GM12878 (cell line): ENCODE measurements around the gene PAX3. TPM values are rescaled to one million over a fixed set of nuclear protein-coding genes. Genes with fewer than 3 reads are reported as not detected.

Experiments
- ATAC-seq: fragments of 200-7000 bp; cut with Tn5 transposase; 3 replicates; pipeline ENCODE4 v1.9.1; 2020; ENCODE audit warnings: mild to moderate bottlenecking, moderate library complexity
- BruUV-seq: library from RNA; stranded (reverse); fragments of 400-500 nt; replicated peaks from 2 replicates; lab custom pipeline; 2021; lab: Mats Ljungman, UMichigan
- CTCF ChIA-PET: fragments of 300-600 bp; sonication (Branson Sonifier 250); formaldehyde crosslinking; extraction: SDS; loops from one replicate; lab custom pipeline; 2021; ENCODE audit warnings: inconsistent platforms; lab: Yijun Ruan, JAX
- POLR2A ChIA-PET: fragments of 350-600 bp; formaldehyde crosslinking; extraction: SDS; loops from one replicate; lab custom pipeline; 2021; ENCODE audit warnings: inconsistent platforms; lab: Charles Lee
- RAD21 ChIA-PET: fragments of 300-600 bp; sonication (Branson Sonifier 250); formaldehyde crosslinking; loops from one replicate; lab custom pipeline; 2023; ENCODE audit warnings: antibody characterized with exemption; ENCODE audit not compliant: unreplicated experiment; lab: Charles Lee
- SMC1A ChIA-PET: fragments of 300-600 bp; sonication (Branson Sonifier 250); formaldehyde crosslinking; loops from one replicate; lab custom pipeline; 2023; ENCODE audit not compliant: unreplicated experiment, uncharacterized antibody; lab: Charles Lee
- DNase-seq: peaks from one replicate; pipeline ENCODE4 v3.0.0-alpha.2; 2011; ENCODE audit warnings: low read depth, low spot score
- FAIRE-seq: peaks from 3 replicates; lab custom pipeline; 2011; peaks lifted over from hg19 to GRCh38; lab: Jason Lieb, UNC
- H2AFZ ChIP-seq: 2 replicates; pipeline ENCODE4 v1.6.0; 2011; ENCODE audit warnings: low read depth, low read length, control low read depth; ENCODE audit not compliant: control insufficient read depth
- H3K27ac ChIP-seq: 2 replicates; pipeline ENCODE4 v1.5.1; 2011; ENCODE audit warnings: control low read depth; ENCODE audit not compliant: control insufficient read depth, insufficient read depth
- H3K27me3 ChIP-seq, 2 experiments: replicated peaks in 1 of 2; 2 replicates each; pipeline versions ENCODE4 v1.6.0 to v1.6.1; 2011; ENCODE audit warnings: low read length in 1 of 2; ENCODE audit not compliant: control insufficient read depth in 2 of 2, insufficient read depth in 2 of 2
- H3K36me3 ChIP-seq, 2 experiments: 2 replicates each; pipeline ENCODE4 v1.5.1; 2011; ENCODE audit warnings: low read length in 1 of 2; ENCODE audit not compliant: control insufficient read depth in 2 of 2, insufficient read depth in 2 of 2
- H3K4me1 ChIP-seq: 2 replicates; pipeline ENCODE4 v1.6.1; 2011; ENCODE audit warnings: mild to moderate bottlenecking, low read length, moderate library complexity, mixed read lengths; ENCODE audit not compliant: control insufficient read depth, insufficient read depth
- H3K4me2 ChIP-seq: 2 replicates; pipeline ENCODE4 v1.6.0; 2011; ENCODE audit warnings: control low read depth; ENCODE audit not compliant: control insufficient read depth, insufficient read depth
- H3K4me3 ChIP-seq: fragments of 200-600 bp; sonication (generic); 2 replicates; pipeline ENCODE4 v1.5.1; 2016
- H3K79me2 ChIP-seq: 2 replicates; pipeline ENCODE4 v1.6.0; 2011; ENCODE audit warnings: low read length; ENCODE audit not compliant: control insufficient read depth, insufficient read depth
- H3K9ac ChIP-seq: 2 replicates; pipeline ENCODE4 v1.8.0; 2011; ENCODE audit warnings: low read length, control low read depth, mixed read lengths; ENCODE audit not compliant: control insufficient read depth, insufficient read depth
- H3K9me3 ChIP-seq: replicated peaks from 3 replicates; pipeline ENCODE4 v1.5.1; 2011; ENCODE audit warnings: mild to moderate bottlenecking, low read length; ENCODE audit not compliant: control insufficient read depth, insufficient read depth
- H4K20me1 ChIP-seq: 2 replicates; pipeline ENCODE4 v1.6.0; 2011; ENCODE audit not compliant: control insufficient read depth, insufficient read depth
- CBX5 ChIP-seq: sonication (generic); IDR thresholded peaks from 2 replicates; pipeline ENCODE4 v1.6.1; 2016; ENCODE audit warnings: low read depth, moderate library complexity, mild to moderate bottlenecking, inconsistent platforms
- CHD4 ChIP-seq: fragments of 200-600 bp; sonication (generic); IDR thresholded peaks from 2 replicates; pipeline ENCODE4 v1.6.1; 2016; ENCODE audit warnings: mild to moderate bottlenecking
- CTCF ChIP-seq, 3 experiments: IDR thresholded peaks in 2 of 3; conservative IDR thresholded peaks in 1 of 3; 2 replicates each; pipeline ENCODE4 v1.5.1; 2011; ENCODE audit warnings: low read depth in 3 of 3, low read length in 3 of 3, mild to moderate bottlenecking in 3 of 3, control low read depth in 2 of 3, moderate library complexity in 2 of 3, inconsistent platforms in 1 of 3, mixed read lengths in 1 of 3; ENCODE audit not compliant: control insufficient read depth in 2 of 3, insufficient read depth in 1 of 3; ENCODE audit errors: extremely low read depth in 1 of 3
- EP300 ChIP-seq, 2 experiments: fragments of 150-350 bp in 1 of 2; IDR thresholded peaks; 2 replicates each; pipeline ENCODE4 v1.6.1; 2011 to 2012; ENCODE audit warnings: low read depth in 2 of 2, low read length in 2 of 2, borderline replicate concordance in 1 of 2, improper control_type of control experiment in 1 of 2, inconsistent platforms in 1 of 2; ENCODE audit not compliant: control insufficient read depth in 1 of 2
- FOS ChIP-seq: IDR thresholded peaks from 3 replicates; pipeline ENCODE4 v1.6.1; 2011; ENCODE audit warnings: borderline replicate concordance; ENCODE audit not compliant: insufficient read length; ENCODE audit errors: extremely low read depth
- HDGF ChIP-seq: fragments of 450-650 bp; IDR thresholded peaks from 2 replicates; pipeline ENCODE4 v1.6.1; 2016; ENCODE audit warnings: antibody characterized with exemption
- IRF5 ChIP-seq: fragments of 450-650 bp; IDR thresholded peaks from 2 replicates; pipeline ENCODE4 v1.6.1; 2017; ENCODE audit warnings: borderline replicate concordance
- NFYA ChIP-seq: IDR thresholded peaks from 2 replicates; pipeline ENCODE4 v1.6.1; 2011; ENCODE audit warnings: low read depth, mild to moderate bottlenecking, low read length, improper control_type of control experiment, borderline replicate concordance
- PBX3 ChIP-seq: IDR thresholded peaks from 2 replicates; pipeline ENCODE4 v1.6.1; 2011; ENCODE audit warnings: mild to moderate bottlenecking, low read depth, low read length, moderate library complexity; ENCODE audit not compliant: insufficient replicate concordance
- POU2F2 ChIP-seq: IDR thresholded peaks from 3 replicates; pipeline ENCODE4 v1.6.1; 2011; ENCODE audit warnings: low read depth, mild to moderate bottlenecking, low read length, borderline replicate concordance
- RELB ChIP-seq: fragments of 450-650 bp; IDR thresholded peaks from 2 replicates; pipeline ENCODE4 v1.6.1; 2017; ENCODE audit warnings: low read depth, mild to moderate bottlenecking, moderate library complexity
- TARDBP ChIP-seq: IDR thresholded peaks from 2 replicates; pipeline ENCODE4 v1.6.1; 2016; ENCODE audit warnings: borderline replicate concordance
- USF2 ChIP-seq: IDR thresholded peaks from 2 replicates; pipeline ENCODE4 v1.6.1; 2011; ENCODE audit warnings: low read depth, low read length, improper control_type of control experiment, borderline replicate concordance
- ZBED1 ChIP-seq: IDR thresholded peaks from 2 replicates; pipeline ENCODE4 v1.6.1; 2016; ENCODE audit warnings: borderline replicate concordance
- WGBS: methylation state at CpG from one replicate; pipeline ENCODE4 v1.1.6; 2016; ENCODE audit warnings: low lambda C conversion rate; ENCODE audit not compliant: insufficient replicate concordance, insufficient coverage; ENCODE audit errors: missing lambda C conversion rate; 5-methylcytosine and 5-hydroxymethylcytosine counted together
- in situ Hi-C: fragments of 300-500 bp; cut with MboI; formaldehyde crosslinking; loops from 9 replicates; pipeline ENCODE4 v1.14.3; 2018; ENCODE audit warnings: mixed read lengths
- intact Hi-C: fragments of 100-400 bp; cut with micrococcal nuclease; formaldehyde crosslinking; loops from one replicate; pipeline ENCODE4 v1.14.2; 2022; ENCODE audit not compliant: unreplicated experiment
- polyA plus RNA-seq, 11 experiments: library from polyadenylated mRNA; depleted of rRNA in 4 of 11; unstranded in 6 of 11; stranded (reverse) in 5 of 11; fragments of >200 nt; fragmentation: Nextera tagmentation in 4 of 11; fragmentation: Illumina TruSeq in 1 of 11; extraction: Ambion mirVana in 4 of 11; extraction: Trizol in 1 of 11; gene quantifications; 1 replicate in 1 of 11; 2 replicates in 10 of 11; pipeline versions ENCODE4 v1.2.1 to v1.2.3, GENCODE V29; 2011 to 2016; ENCODE audit warnings: inconsistent platforms in 2 of 11, missing spikeins in 2 of 11, low read depth in 1 of 11
- total RNA-seq, 4 experiments: library from RNA; depleted of rRNA in 3 of 4; stranded (reverse); fragments of >200 nt in 3 of 4; fragmentation: Illumina TruSeq in 1 of 4; extraction: Trizol in 1 of 4; gene quantifications; 2 replicates each; pipeline versions ENCODE4 v1.2.1 to v1.2.3, GENCODE V29; 2013 to 2021

PAX3 gene
- total and polyA plus RNA-seq, 10 of the 15 experiments (the other 5 are each of a cell fraction or from before 2014, with no cell fraction given), result not detected

GRCh38 chr2:222239945-222240675 is 58.7 kb downstream of the PAX3 start (continued):
- TF ChIP-seq CTCF (IDR thresholded peaks at IDR 0.05 in 2 of 3, conservative IDR thresholded peaks at IDR 0.05 in 1 of 3; ENCODE audit: control insufficient read depth in 2 of 3, extremely low read depth in 1 of 3, insufficient read depth in 1 of 3, low read depth in 3 of 3, low read length in 3 of 3) (no peak), FOS (no peak)

GRCh38 chr2:222239091-222239490 is 59.7 kb downstream of the PAX3 start:
- Histone ChIP-seq H3K9me3 (no peaks in the 10 kb centered on the region), H3K4me3 (no peak overlapping the region), H3K9ac (no peak overlapping the region), H4K20me1 (no peaks in the 10 kb centered on the region), H3K36me3 (no peaks in the 10 kb centered on the region), H3K27me3 (peaks cover 4 to 13% of the 10 kb centered on the region in 2 experiments), H2AFZ (no peak overlapping the region), H3K4me1 (no peaks in the 10 kb centered on the region), H3K27ac (no peak overlapping the region), H3K79me2 (no peaks in the 10 kb centered on the region), H3K4me2 (no peak overlapping the region)
- intact Hi-C loops (no loop called here), in situ Hi-C loops (no loop called here)
- 22% methylated on average over 4 of the region's 4 CpGs for WGBS
- ChIA-PET CTCF (interaction anchor here (0.9 kb wide), 1 partner anchor 21 kb away, joined by 3 read pairs; no protein-coding TSS in a partner anchor), POLR2A (no interaction called here), SMC1A (interaction anchor here (1.2 kb wide), 1 partner anchor 364 kb away, joined by 3 read pairs; no protein-coding TSS in a partner anchor), RAD21 (no interaction called here)
- no peak for FAIRE-seq
- no TSS peak for BruUV-seq
- ATAC-seq, result no peak
- DNase-seq, result no peak
- TF ChIP-seq CBX5 (no peak), USF2 (no peak), IRF5 (no peak), POU2F2 (no peak), HDGF (no peak), EP300 (IDR thresholded peaks at IDR 0.05; ENCODE audit: borderline replicate concordance in 1 of 2, control insufficient read depth in 1 of 2, low read depth in 2 of 2, low read length in 2 of 2) (no peak), PBX3 (no peak), NFYA (no peak), CHD4 (no peak), RELB (no peak), ZBED1 (no peak), TARDBP (no peak)
